ENCODE results near the gene SF3A2.

SF3A2 gene

GRCh38 chr19:2202366-2202765 lies 34.3 kb upstream of the SF3A2 start:
- no peak for DNase-seq (ENCODE audit: low read depth, low spot score)
- no peak overlapping the region for H3K27ac ChIP-seq

GRCh38 chr19:2207008-2207407 lies 29.6 kb upstream of the SF3A2 start:
- no peak overlapping the region for H3K27ac ChIP-seq
- DNase-seq (ENCODE audit: low read depth, low spot score), result no peak

GRCh38 chr19:2207991-2208860 lies 28.4 kb upstream of the SF3A2 start:
- no peak overlapping the region for H3K27ac ChIP-seq
- no peak for DNase-seq (ENCODE audit: low read depth, low spot score)

GRCh38 chr19:2208975-2209374 lies 27.6 kb upstream of the SF3A2 start:
- no peak overlapping the region for H3K27ac ChIP-seq
- no peak for DNase-seq (ENCODE audit: low read depth, low spot score)

GRCh38 chr19:2209408-2209807 lies 27.2 kb upstream of the SF3A2 start:
- no peak overlapping the region for H3K27ac ChIP-seq
- no peak for DNase-seq (ENCODE audit: low read depth, low spot score)

- H3K27ac ChIP-seq, result no peak overlapping the region
- DNase-seq (ENCODE audit: low read depth, low spot score), result no peak
These were observed 26.4 kb upstream of the SF3A2 start for GRCh38 chr19:2210206-2210605.

GRCh38 chr19:2210987-2211740 lies 25.5 kb upstream of the SF3A2 start:
- DNase-seq (ENCODE audit: low read depth, low spot score), result no peak
- H3K27ac ChIP-seq, result no peak overlapping the region

- no peak overlapping the region for H3K27ac ChIP-seq
- no peak for DNase-seq (ENCODE audit: low read depth, low spot score)
These were observed 23.5 kb upstream of the SF3A2 start for GRCh38 chr19:2212861-2213711.

GRCh38 chr19:2213799-2214198 lies 22.8 kb upstream of the SF3A2 start:
- no peak overlapping the region for H3K27ac ChIP-seq
- DNase-seq (ENCODE audit: low read depth, low spot score), result no peak

GRCh38 chr19:2214251-2214650 lies 22.4 kb upstream of the SF3A2 start:
- H3K27ac ChIP-seq, result no peak overlapping the region
- DNase-seq (ENCODE audit: low read depth, low spot score), result no peak

GRCh38 chr19:2215281-2215751 lies 21.3 kb upstream of the SF3A2 start:
- DNase-seq (ENCODE audit: low read depth, low spot score), result no peak
- H3K27ac ChIP-seq, result no peak overlapping the region

- no peak for DNase-seq (ENCODE audit: low read depth, low spot score)
- no peak overlapping the region for H3K27ac ChIP-seq
These were observed 20.0 kb upstream of the SF3A2 start for GRCh38 chr19:2216361-2217225.

GRCh38 chr19:2217591-2217990 lies 19.0 kb upstream of the SF3A2 start:
- no peak for DNase-seq (ENCODE audit: low read depth, low spot score)
- no peak overlapping the region for H3K27ac ChIP-seq

GRCh38 chr19:2219726-2220125 lies 16.9 kb upstream of the SF3A2 start:
- H3K27ac ChIP-seq, result no peak overlapping the region

GRCh38 chr19:2221250-2221831 lies 15.3 kb upstream of the SF3A2 start:
- DNase-seq (ENCODE audit: low read depth, low spot score), result no peak
- H3K27ac ChIP-seq, result no peak overlapping the region

More at GRCh38 chr19:2219726-2220125, 16.9 kb upstream of the SF3A2 start:
- DNase-seq (ENCODE audit: low read depth, low spot score), result no peak

- DNase-seq (ENCODE audit: low read depth, low spot score), result no peak
- H3K27ac ChIP-seq, result no peak overlapping the region
These were observed 14.7 kb upstream of the SF3A2 start for GRCh38 chr19:2221918-2222317.

- DNase-seq (ENCODE audit: low read depth, low spot score), result no peak
- H3K27ac ChIP-seq, result no peak overlapping the region
These were observed 13.2 kb upstream of the SF3A2 start for GRCh38 chr19:2223391-2223790.

GRCh38 chr19:2223959-2224358 lies 12.7 kb upstream of the SF3A2 start:
- no peak for DNase-seq (ENCODE audit: low read depth, low spot score)
- H3K27ac ChIP-seq, result no peak overlapping the region

- no peak overlapping the region for H3K27ac ChIP-seq
- no peak for DNase-seq (ENCODE audit: low read depth, low spot score)
These were observed 11.8 kb upstream of the SF3A2 start for GRCh38 chr19:2224754-2225349.

All from epithelial cell of prostate (primary cell).